ENCODE results near the gene CHRNG. TPM values are rescaled to one million over a fixed set of nuclear protein-coding genes. Genes with fewer than 3 reads are reported as not detected.

CHRNG gene
- not detected in 2 replicates for total RNA-seq

GRCh38 chr2:232539298-232540231 lies at the start of gene CHRNG:
Gene CHRNG (plus strand): TSS chr2:232539692. CDS start chr2:232539748, 56 bp downstream.

GRCh38 chr2:232519581-232520438 lies 19.7 kb upstream of the CHRNG start, which contains the start of gene PRSS56:
Gene PRSS56 (plus strand): TSS chr2:232520388. CDS start chr2:232520599, 211 bp downstream.

GRCh38 chr2:232525791-232526371 lies 13.6 kb upstream of the CHRNG start, which contains the start of gene CHRND:
Gene CHRND (plus strand): TSS chr2:232526160. CDS start chr2:232526216, 56 bp downstream.

GRCh38 chr2:232550354-232551249 lies 11.1 kb downstream of the CHRNG start, which contains the start of the genes EIF4E2 and TIGD1:
Gene EIF4E2 (plus strand): TSS chr2:232550689. CDS start chr2:232550725, 36 bp downstream.
Gene TIGD1 (minus strand): TSS chr2:232550557. CDS start chr2:232549882, 675 bp downstream.

Other genes with a start within 250 kb of the CHRNG start
- under 0.01 TPM in 1 of 2 replicates, not detected in the other for gene ALPP, start 160.9 kb upstream of the CHRNG start, total RNA-seq
- not detected in 2 replicates for gene ALPG, start 132.8 kb upstream of the CHRNG start, total RNA-seq
- not detected in 2 replicates for gene ALPI, start 83.5 kb upstream of the CHRNG start, total RNA-seq
- not detected in 2 replicates for gene ECEL1, start 51.9 kb upstream of the CHRNG start, total RNA-seq
- gene PRSS56, start 19.3 kb upstream of the CHRNG start, total RNA-seq: not detected in 2 replicates
- gene CHRND, start 13.5 kb upstream of the CHRNG start, total RNA-seq: not detected in 2 replicates
- 3.0 and 3.2 TPM in 2 replicates for gene TIGD1, start 10.9 kb downstream of the CHRNG start, total RNA-seq
- 75.9 and 101 TPM in 2 replicates for gene EIF4E2, start 11.0 kb downstream of the CHRNG start, total RNA-seq
- gene EFHD1, start 93.9 kb downstream of the CHRNG start, total RNA-seq: under 0.01 TPM in 1 of 2 replicates, not detected in the other
- gene GIGYF2, start 157.6 kb downstream of the CHRNG start, total RNA-seq: 54.5 and 55.1 TPM in 2 replicates
- not detected in 2 replicates for gene KCNJ13, start 236.9 kb downstream of the CHRNG start, total RNA-seq

Measured in smooth muscle cell of trachea (primary cell).